ENCODE data around the gene CTLA4. TPM values are rescaled to one million over a fixed set of nuclear protein-coding genes. Genes with fewer than 3 reads are reported as not detected.

Gene CTLA4
- total and polyA plus RNA-seq, 2 experiments from 2014 or later = not detected

DNA sequence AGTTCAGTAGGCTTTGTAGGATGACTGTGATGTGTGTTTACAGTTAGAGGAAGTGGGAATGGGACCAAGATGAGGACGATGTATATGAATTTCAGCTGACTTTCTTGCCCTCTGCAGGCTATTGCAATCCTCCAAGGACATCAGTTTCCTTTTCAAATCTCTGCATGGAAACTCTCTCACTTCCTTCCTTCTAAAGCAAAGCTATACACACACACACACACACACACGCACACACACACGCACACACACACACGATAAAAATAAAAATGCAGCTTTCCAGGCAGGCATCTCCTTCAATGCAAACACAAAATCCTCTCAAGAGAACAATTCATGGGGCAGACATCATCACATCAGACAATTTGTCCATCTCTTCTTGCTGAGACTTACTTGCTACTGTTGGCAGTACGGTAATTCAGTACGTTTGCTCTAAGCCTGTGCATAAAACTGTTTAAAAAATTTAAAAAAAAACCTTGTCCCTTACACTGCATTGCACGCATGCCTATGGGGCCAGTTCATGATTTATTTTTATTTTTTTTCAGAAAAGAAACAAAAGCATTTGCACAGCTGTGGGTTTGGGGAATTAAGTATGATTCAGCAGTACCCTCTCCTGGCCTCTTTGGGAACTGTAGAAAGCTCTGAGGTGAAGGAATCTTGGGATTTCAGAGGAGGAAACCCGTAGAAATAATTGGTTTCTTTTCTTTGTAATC is 41.8 kb downstream of the CTLA4 start:
- peak; percentile 84 for ATAC-seq
- Mint-ChIP-seq H3K4me3 (no peak overlapping the region), H3K36me3 (ENCODE audit: low read depth) (no peaks in the 10 kb centered on the region), H3K27ac (no peak overlapping the region), H3K9me3 (no peaks in the 10 kb centered on the region), H3K4me1 (no peaks in the 10 kb centered on the region; the same call in 2 of the 3 replicates), H3K27me3 (ENCODE audit: insufficient read depth, low read depth, poor library complexity) (no peaks in the 10 kb centered on the region)
- peak overlapping the region; percentile 1; the same call in 1 of the 2 replicates for H2AFZ ChIP-seq
- H3K27me3 ChIP-seq (ENCODE audit: insufficient read depth) = no peaks in the 10 kb centered on the region
- no peak overlapping the region for H3K4me3 ChIP-seq
- H3K4me2 ChIP-seq = no peak overlapping the region
- H3K36me3 ChIP-seq (ENCODE audit: insufficient read depth) = no peaks in the 10 kb centered on the region
- DNase-seq (ENCODE audit: low spot score) = peak; percentile 64
- no peak overlapping the region for H3K27ac ChIP-seq (ENCODE audit: low read depth)
- no peaks in the 10 kb centered on the region for H4K20me1 ChIP-seq (replicated peaks; ENCODE audit: insufficient read depth)
- H3K4me1 ChIP-seq (ENCODE audit: insufficient read depth) = no peaks in the 10 kb centered on the region
- TF ChIP-seq, protein P1, sequence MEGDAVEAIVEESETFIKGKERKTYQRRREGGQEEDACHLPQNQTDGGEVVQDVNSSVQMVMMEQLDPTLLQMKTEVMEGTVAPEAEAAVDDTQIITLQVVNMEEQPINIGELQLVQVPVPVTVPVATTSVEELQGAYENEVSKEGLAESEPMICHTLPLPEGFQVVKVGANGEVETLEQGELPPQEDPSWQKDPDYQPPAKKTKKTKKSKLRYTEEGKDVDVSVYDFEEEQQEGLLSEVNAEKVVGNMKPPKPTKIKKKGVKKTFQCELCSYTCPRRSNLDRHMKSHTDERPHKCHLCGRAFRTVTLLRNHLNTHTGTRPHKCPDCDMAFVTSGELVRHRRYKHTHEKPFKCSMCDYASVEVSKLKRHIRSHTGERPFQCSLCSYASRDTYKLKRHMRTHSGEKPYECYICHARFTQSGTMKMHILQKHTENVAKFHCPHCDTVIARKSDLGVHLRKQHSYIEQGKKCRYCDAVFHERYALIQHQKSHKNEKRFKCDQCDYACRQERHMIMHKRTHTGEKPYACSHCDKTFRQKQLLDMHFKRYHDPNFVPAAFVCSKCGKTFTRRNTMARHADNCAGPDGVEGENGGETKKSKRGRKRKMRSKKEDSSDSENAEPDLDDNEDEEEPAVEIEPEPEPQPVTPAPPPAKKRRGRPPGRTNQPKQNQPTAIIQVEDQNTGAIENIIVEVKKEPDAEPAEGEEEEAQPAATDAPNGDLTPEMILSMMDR (conservative IDR thresholded peaks at IDR 0.05; ENCODE audit: low read depth in 2 of 2) = peak; percentile 72 to 89
- TF ChIP-seq, protein P2, sequence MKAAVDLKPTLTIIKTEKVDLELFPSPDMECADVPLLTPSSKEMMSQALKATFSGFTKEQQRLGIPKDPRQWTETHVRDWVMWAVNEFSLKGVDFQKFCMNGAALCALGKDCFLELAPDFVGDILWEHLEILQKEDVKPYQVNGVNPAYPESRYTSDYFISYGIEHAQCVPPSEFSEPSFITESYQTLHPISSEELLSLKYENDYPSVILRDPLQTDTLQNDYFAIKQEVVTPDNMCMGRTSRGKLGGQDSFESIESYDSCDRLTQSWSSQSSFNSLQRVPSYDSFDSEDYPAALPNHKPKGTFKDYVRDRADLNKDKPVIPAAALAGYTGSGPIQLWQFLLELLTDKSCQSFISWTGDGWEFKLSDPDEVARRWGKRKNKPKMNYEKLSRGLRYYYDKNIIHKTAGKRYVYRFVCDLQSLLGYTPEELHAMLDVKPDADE (IDR thresholded peaks at IDR 0.05) = no peak
- TF ChIP-seq CREB1 (CRISPR knock-in tag; IDR thresholded peaks at IDR 0.05; ENCODE audit: low read depth) (no peak), EZH2phosphoT487 (IDR thresholded peaks at IDR 0.05; ENCODE audit: unreplicated experiment) (no peak)
- H3F3A ChIP-seq (replicated peaks; ENCODE audit: low read depth) = no peaks in the 10 kb centered on the region
- no peaks in the 10 kb centered on the region for H3K9me2 ChIP-seq (ENCODE audit: insufficient read depth)
- no peaks in the 10 kb centered on the region for H3K79me2 ChIP-seq (replicated peaks; ENCODE audit: insufficient read depth)

DNA sequence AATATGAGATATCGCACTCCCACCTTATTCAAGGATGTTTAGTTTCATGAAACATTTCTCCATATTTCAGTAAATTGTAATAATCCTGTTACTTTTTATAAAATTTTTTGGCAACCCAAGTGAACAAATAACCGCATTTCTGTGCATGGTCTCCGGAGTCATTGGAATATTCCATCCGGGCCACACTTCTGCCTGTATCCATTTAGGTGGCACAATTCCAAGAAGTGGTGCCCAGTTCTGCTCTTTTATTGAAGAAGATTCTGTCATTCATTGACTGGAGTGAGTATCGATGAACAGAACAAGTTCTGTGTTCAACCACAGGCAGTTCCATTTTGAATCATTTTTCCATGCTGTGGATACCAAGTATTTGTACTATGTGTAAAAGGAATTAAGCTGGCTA is 42.4 kb downstream of the CTLA4 start:
- Mint-ChIP-seq H3K9me3 (no peaks in the 10 kb centered on the region), H3K27me3 (ENCODE audit: insufficient read depth, low read depth, poor library complexity) (no peaks in the 10 kb centered on the region), H3K4me1 (no peaks in the 10 kb centered on the region; the same call in 2 of the 3 replicates), H3K27ac (no peak overlapping the region), H3K4me3 (no peak overlapping the region), H3K36me3 (ENCODE audit: low read depth) (no peaks in the 10 kb centered on the region)
- Histone ChIP-seq H3F3A (replicated peaks; ENCODE audit: low read depth) (no peaks in the 10 kb centered on the region), H2AFZ (no peak overlapping the region), H3K4me3 (no peak overlapping the region), H3K79me2 (replicated peaks; ENCODE audit: insufficient read depth) (no peaks in the 10 kb centered on the region), H3K36me3 (ENCODE audit: insufficient read depth) (no peaks in the 10 kb centered on the region), H3K27me3 (ENCODE audit: insufficient read depth) (no peaks in the 10 kb centered on the region), H3K27ac (ENCODE audit: low read depth) (no peak overlapping the region), H3K9me2 (ENCODE audit: insufficient read depth) (no peaks in the 10 kb centered on the region), H3K4me2 (no peak overlapping the region), H3K4me1 (ENCODE audit: insufficient read depth) (no peaks in the 10 kb centered on the region), H4K20me1 (replicated peaks; ENCODE audit: insufficient read depth) (no peaks in the 10 kb centered on the region)
- ATAC-seq (no peak), DNase-seq (ENCODE audit: low spot score) (no peak)
- no peak for TF ChIP-seq ZNF114 (CRISPR knock-in tag; IDR thresholded peaks at IDR 0.05)
- no peak for TF ChIP-seq ZNF331 (CRISPR knock-in tag; IDR thresholded peaks at IDR 0.05; ENCODE audit: low read depth)
- TF ChIP-seq, protein P3, sequence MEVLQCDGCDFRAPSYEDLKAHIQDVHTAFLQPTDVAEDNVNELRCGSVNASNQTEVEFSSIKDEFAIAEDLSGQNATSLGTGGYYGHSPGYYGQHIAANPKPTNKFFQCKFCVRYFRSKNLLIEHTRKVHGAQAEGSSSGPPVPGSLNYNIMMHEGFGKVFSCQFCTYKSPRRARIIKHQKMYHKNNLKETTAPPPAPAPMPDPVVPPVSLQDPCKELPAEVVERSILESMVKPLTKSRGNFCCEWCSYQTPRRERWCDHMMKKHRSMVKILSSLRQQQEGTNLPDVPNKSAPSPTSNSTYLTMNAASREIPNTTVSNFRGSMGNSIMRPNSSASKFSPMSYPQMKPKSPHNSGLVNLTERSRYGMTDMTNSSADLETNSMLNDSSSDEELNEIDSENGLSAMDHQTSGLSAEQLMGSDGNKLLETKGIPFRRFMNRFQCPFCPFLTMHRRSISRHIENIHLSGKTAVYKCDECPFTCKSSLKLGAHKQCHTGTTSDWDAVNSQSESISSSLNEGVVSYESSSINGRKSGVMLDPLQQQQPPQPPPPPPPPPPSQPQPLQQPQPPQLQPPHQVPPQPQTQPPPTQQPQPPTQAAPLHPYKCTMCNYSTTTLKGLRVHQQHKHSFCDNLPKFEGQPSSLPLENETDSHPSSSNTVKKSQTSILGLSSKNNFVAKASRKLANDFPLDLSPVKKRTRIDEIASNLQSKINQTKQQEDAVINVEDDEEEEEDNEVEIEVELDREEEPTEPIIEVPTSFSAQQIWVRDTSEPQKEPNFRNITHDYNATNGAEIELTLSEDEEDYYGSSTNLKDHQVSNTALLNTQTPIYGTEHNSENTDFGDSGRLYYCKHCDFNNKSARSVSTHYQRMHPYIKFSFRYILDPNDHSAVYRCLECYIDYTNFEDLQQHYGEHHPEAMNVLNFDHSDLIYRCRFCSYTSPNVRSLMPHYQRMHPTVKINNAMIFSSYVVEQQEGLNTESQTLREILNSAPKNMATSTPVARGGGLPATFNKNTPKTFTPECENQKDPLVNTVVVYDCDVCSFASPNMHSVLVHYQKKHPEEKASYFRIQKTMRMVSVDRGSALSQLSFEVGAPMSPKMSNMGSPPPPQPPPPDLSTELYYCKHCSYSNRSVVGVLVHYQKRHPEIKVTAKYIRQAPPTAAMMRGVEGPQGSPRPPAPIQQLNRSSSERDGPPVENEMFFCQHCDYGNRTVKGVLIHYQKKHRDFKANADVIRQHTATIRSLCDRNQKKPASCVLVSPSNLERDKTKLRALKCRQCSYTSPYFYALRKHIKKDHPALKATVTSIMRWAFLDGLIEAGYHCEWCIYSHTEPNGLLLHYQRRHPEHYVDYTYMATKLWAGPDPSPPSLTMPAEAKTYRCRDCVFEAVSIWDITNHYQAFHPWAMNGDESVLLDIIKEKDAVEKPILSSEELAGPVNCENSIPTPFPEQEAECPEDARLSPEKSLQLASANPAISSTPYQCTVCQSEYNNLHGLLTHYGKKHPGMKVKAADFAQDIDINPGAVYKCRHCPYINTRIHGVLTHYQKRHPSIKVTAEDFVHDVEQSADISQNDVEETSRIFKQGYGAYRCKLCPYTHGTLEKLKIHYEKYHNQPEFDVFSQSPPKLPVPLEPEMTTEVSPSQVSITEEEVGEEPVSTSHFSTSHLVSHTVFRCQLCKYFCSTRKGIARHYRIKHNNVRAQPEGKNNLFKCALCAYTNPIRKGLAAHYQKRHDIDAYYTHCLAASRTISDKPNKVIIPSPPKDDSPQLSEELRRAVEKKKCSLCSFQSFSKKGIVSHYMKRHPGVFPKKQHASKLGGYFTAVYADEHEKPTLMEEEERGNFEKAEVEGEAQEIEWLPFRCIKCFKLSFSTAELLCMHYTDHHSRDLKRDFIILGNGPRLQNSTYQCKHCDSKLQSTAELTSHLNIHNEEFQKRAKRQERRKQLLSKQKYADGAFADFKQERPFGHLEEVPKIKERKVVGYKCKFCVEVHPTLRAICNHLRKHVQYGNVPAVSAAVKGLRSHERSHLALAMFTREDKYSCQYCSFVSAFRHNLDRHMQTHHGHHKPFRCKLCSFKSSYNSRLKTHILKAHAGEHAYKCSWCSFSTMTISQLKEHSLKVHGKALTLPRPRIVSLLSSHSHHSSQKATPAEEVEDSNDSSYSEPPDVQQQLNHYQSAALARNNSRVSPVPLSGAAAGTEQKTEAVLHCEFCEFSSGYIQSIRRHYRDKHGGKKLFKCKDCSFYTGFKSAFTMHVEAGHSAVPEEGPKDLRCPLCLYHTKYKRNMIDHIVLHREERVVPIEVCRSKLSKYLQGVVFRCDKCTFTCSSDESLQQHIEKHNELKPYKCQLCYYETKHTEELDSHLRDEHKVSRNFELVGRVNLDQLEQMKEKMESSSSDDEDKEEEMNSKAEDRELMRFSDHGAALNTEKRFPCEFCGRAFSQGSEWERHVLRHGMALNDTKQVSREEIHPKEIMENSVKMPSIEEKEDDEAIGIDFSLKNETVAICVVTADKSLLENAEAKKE (CRISPR knock-in tag; IDR thresholded peaks at IDR 0.05) = no peak
- TF ChIP-seq, protein P1 (conservative IDR thresholded peaks at IDR 0.05; ENCODE audit: low read depth in 2 of 2) = no peak
- TF ChIP-seq STAT1 (IDR thresholded peaks at IDR 0.05; ENCODE audit: unreplicated experiment) = no peak
